HEK293 (cell line): ENCODE measurements around the gene JAM2.

Experiments
- CTCF ChIP-seq: fragments of 450-650 bp; formaldehyde crosslinking; IDR thresholded peaks from 2 replicates; pipeline ENCODE4 v1.5.1; 2016; ENCODE audit warnings: missing biosample characterization, missing genetic modification characterization
- YY1 ChIP-seq: fragments of 450-650 bp; formaldehyde crosslinking; IDR thresholded peaks from 2 replicates; pipeline ENCODE4 v1.5.1; 2018; ENCODE audit warnings: missing biosample characterization, missing genetic modification characterization
- ZBTB21 ChIP-seq: fragments of 450-650 bp; formaldehyde crosslinking; IDR thresholded peaks from 2 replicates; pipeline ENCODE4 v1.5.1; 2017; ENCODE audit warnings: missing biosample characterization, missing genetic modification characterization
- ZBTB49 ChIP-seq: fragments of 450-650 bp; formaldehyde crosslinking; IDR thresholded peaks from 2 replicates; pipeline ENCODE4 v1.5.1; 2016; ENCODE audit warnings: missing biosample characterization, missing genetic modification characterization, low read depth
- ZFP37 ChIP-seq: fragments of 450-650 bp; formaldehyde crosslinking; IDR thresholded peaks from 2 replicates; pipeline ENCODE4 v1.5.1; 2016; ENCODE audit warnings: missing biosample characterization, missing genetic modification characterization
- ZNF335 ChIP-seq: fragments of 450-650 bp; formaldehyde crosslinking; conservative IDR thresholded peaks from 2 replicates; pipeline ENCODE4 v1.5.1; 2016; ENCODE audit warnings: missing biosample characterization, missing genetic modification characterization
- ZNF596 ChIP-seq: fragments of 450-650 bp; IDR thresholded peaks from 2 replicates; pipeline ENCODE4 v1.5.0; 2018; ENCODE audit warnings: missing biosample characterization, mild to moderate bottlenecking, missing genetic modification characterization, moderate library complexity
- ZNF792 ChIP-seq: fragments of 450-650 bp; formaldehyde crosslinking; IDR thresholded peaks from 2 replicates; pipeline ENCODE4 v1.5.1; 2016; ENCODE audit warnings: missing biosample characterization, missing genetic modification characterization
- ZSCAN30 ChIP-seq: fragments of 450-650 bp; IDR thresholded peaks from 2 replicates; pipeline ENCODE4 v1.5.1; 2018; ENCODE audit warnings: missing biosample characterization, mild to moderate bottlenecking, missing genetic modification characterization, moderate library complexity
- TF ChIP-seq, protein P1 (sequence below): fragments of 450-650 bp; formaldehyde crosslinking; IDR thresholded peaks from 2 replicates; pipeline ENCODE4 v1.5.1; 2016; ENCODE audit warnings: missing biosample characterization, missing genetic modification characterization
- TF ChIP-seq, protein P2 (sequence below): fragments of 450-650 bp; formaldehyde crosslinking; IDR thresholded peaks from 2 replicates; pipeline ENCODE4 v1.5.1; 2016; ENCODE audit warnings: missing biosample characterization, missing genetic modification characterization
- TF ChIP-seq, protein P3 (sequence below): fragments of 450-650 bp; formaldehyde crosslinking; IDR thresholded peaks from 2 replicates; pipeline ENCODE4 v1.5.1; 2016; ENCODE audit warnings: missing biosample characterization, missing genetic modification characterization, borderline replicate concordance

GRCh38 chr21:25732091-25732760 is 93.2 kb downstream of the JAM2 start:
- TF ChIP-seq, protein P1, sequence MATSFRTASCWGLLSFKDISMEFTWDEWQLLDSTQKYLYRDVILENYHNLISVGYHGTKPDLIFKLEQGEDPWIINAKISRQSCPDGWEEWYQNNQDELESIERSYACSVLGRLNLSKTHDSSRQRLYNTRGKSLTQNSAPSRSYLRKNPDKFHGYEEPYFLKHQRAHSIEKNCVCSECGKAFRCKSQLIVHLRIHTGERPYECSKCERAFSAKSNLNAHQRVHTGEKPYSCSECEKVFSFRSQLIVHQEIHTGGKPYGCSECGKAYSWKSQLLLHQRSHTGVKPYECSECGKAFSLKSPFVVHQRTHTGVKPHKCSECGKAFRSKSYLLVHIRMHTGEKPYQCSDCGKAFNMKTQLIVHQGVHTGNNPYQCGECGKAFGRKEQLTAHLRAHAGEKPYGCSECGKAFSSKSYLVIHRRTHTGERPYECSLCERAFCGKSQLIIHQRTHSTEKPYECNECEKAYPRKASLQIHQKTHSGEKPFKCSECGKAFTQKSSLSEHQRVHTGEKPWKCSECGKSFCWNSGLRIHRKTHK (tag by site-specific recombination) = no peak
- TF ChIP-seq CTCF (no peak), ZNF596 (tag by site-specific recombination) (no peak), ZSCAN30 (tag by site-specific recombination) (no peak), YY1 (tag by site-specific recombination) (no peak), ZNF792 (no peak), ZBTB21 (tag by site-specific recombination) (no peak), ZNF335 (tag by site-specific recombination) (no peak), ZBTB49 (no peak), ZFP37 (tag by site-specific recombination) (no peak)
- TF ChIP-seq, protein P2, sequence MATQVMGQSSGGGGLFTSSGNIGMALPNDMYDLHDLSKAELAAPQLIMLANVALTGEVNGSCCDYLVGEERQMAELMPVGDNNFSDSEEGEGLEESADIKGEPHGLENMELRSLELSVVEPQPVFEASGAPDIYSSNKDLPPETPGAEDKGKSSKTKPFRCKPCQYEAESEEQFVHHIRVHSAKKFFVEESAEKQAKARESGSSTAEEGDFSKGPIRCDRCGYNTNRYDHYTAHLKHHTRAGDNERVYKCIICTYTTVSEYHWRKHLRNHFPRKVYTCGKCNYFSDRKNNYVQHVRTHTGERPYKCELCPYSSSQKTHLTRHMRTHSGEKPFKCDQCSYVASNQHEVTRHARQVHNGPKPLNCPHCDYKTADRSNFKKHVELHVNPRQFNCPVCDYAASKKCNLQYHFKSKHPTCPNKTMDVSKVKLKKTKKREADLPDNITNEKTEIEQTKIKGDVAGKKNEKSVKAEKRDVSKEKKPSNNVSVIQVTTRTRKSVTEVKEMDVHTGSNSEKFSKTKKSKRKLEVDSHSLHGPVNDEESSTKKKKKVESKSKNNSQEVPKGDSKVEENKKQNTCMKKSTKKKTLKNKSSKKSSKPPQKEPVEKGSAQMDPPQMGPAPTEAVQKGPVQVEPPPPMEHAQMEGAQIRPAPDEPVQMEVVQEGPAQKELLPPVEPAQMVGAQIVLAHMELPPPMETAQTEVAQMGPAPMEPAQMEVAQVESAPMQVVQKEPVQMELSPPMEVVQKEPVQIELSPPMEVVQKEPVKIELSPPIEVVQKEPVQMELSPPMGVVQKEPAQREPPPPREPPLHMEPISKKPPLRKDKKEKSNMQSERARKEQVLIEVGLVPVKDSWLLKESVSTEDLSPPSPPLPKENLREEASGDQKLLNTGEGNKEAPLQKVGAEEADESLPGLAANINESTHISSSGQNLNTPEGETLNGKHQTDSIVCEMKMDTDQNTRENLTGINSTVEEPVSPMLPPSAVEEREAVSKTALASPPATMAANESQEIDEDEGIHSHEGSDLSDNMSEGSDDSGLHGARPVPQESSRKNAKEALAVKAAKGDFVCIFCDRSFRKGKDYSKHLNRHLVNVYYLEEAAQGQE (tag by site-specific recombination) = no peak
- TF ChIP-seq, protein P3, sequence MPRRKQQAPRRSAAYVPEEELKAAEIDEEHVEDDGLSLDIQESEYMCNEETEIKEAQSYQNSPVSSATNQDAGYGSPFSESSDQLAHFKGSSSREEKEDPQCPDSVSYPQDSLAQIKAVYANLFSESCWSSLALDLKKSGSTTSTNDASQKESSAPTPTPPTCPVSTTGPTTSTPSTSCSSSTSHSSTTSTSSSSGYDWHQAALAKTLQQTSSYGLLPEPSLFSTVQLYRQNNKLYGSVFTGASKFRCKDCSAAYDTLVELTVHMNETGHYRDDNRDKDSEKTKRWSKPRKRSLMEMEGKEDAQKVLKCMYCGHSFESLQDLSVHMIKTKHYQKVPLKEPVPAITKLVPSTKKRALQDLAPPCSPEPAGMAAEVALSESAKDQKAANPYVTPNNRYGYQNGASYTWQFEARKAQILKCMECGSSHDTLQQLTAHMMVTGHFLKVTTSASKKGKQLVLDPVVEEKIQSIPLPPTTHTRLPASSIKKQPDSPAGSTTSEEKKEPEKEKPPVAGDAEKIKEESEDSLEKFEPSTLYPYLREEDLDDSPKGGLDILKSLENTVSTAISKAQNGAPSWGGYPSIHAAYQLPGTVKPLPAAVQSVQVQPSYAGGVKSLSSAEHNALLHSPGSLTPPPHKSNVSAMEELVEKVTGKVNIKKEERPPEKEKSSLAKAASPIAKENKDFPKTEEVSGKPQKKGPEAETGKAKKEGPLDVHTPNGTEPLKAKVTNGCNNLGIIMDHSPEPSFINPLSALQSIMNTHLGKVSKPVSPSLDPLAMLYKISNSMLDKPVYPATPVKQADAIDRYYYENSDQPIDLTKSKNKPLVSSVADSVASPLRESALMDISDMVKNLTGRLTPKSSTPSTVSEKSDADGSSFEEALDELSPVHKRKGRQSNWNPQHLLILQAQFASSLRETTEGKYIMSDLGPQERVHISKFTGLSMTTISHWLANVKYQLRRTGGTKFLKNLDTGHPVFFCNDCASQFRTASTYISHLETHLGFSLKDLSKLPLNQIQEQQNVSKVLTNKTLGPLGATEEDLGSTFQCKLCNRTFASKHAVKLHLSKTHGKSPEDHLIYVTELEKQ (tag by site-specific recombination) = no peak
